22Rv1 (cell line): Measurements from ENCODE around the gene PIGZ.

Source experiments
- H3K27ac ChIP-seq: fragments of 450-650 bp; 2 replicates; pipeline ENCODE4 v1.5.1; 2017
- ZFX ChIP-seq: fragments of 450-650 bp; IDR thresholded peaks from 2 replicates; pipeline ENCODE4 v1.6.1; 2017; ENCODE audit warnings: antibody characterized with exemption, borderline replicate concordance
- TF ChIP-seq, protein P1 (sequence below): fragments of 450-650 bp; IDR thresholded peaks from 2 replicates; pipeline ENCODE4 v1.5.1; 2017; ENCODE audit warnings: mild to moderate bottlenecking

PIGZ gene

GRCh38 chr3:197000211-197000610 is 31.6 kb upstream of the PIGZ start:
- H3K27ac ChIP-seq = no peak overlapping the region
- TF ChIP-seq ZFX = no peak
- TF ChIP-seq, protein P1, sequence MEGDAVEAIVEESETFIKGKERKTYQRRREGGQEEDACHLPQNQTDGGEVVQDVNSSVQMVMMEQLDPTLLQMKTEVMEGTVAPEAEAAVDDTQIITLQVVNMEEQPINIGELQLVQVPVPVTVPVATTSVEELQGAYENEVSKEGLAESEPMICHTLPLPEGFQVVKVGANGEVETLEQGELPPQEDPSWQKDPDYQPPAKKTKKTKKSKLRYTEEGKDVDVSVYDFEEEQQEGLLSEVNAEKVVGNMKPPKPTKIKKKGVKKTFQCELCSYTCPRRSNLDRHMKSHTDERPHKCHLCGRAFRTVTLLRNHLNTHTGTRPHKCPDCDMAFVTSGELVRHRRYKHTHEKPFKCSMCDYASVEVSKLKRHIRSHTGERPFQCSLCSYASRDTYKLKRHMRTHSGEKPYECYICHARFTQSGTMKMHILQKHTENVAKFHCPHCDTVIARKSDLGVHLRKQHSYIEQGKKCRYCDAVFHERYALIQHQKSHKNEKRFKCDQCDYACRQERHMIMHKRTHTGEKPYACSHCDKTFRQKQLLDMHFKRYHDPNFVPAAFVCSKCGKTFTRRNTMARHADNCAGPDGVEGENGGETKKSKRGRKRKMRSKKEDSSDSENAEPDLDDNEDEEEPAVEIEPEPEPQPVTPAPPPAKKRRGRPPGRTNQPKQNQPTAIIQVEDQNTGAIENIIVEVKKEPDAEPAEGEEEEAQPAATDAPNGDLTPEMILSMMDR = no peak

DNA sequence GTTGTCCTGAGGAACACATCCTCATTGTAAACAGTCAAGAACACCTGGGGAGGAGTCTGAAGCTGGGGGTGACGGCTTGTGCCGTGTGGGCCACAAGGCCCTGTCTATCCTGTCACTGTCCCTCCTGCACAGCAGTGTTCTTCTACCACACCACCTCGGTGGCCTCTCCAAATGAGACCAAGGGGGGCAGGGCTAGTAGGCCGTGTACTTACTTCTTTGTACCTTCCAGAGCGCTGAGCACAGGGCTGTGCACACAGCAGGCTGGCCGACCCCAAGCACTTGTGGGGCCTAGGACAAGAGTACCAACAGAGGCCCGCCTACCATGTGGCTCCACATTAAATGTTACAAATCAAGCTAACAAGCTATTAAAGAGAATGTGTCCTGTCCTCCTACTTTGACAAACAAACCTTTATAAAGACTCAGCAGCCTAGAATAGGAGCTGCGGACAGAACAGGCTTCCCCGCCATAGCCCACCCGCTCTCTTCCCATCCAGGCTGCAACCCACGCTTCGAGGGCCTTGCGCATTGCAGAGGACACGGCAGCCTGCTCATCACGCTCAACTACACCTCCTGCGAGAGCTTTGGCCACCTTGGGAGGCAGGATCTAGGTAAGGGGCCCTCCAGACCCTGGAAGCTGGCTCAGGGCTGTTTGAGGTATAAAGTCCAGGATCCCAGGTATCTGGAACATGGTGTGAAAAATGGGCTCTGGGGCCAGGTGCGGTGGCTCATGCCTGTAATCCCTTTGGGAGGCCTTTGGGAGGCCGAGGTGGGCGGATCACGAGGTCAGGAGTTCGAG is 30.5 kb upstream of the PIGZ start:
- TF ChIP-seq, protein P1 = no peak
- TF ChIP-seq ZFX = no peak
- H3K27ac ChIP-seq = no peak overlapping the region

- no peak for TF ChIP-seq ZFX
- TF ChIP-seq, protein P1 = no peak
- no peak overlapping the region for H3K27ac ChIP-seq
Observed at GRCh38 chr3:196997311-196997710, 28.7 kb upstream of the PIGZ start.

DNA sequence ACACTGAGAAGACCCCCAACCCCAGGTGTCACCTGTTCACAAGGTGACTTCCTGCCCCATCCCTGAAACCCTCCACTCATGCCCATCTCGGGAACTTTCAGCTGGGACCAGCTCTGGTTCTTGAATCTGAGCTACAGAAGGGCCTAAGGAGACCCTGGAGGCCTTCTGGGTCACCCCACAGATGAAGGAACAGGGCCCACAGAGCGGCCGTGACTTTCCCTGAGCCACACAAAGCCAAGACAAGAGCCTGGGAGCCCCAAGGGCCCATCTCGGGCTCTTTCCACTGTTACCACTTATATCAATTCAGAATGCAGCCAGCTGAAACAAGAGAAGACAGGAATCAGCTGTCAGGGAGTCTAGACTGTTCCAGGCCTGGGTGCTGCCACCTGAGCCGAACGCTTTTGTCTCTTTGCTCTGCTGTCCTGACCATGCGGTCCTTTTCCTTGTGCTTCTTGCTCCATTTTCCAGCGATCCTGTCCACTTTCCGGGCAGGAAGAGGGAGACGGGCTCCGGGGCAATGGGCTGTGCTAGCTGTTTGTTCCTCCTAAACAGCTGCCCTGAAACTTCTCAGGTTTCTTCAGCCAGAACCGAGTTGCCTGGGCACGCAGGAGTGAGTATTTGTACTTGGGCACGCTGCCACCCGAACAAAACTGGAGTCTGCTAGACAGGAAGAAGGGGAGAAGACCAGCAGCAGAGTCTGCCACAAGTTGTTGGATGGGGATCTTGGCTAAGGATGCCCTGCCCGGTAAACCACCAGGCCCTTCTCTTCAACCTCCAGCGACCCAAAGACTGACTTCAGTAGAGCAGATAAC is 28.0 kb upstream of the PIGZ start:
- H3K27ac ChIP-seq = no peak overlapping the region
- TF ChIP-seq, protein P1 = no peak
- TF ChIP-seq ZFX = no peak

DNA sequence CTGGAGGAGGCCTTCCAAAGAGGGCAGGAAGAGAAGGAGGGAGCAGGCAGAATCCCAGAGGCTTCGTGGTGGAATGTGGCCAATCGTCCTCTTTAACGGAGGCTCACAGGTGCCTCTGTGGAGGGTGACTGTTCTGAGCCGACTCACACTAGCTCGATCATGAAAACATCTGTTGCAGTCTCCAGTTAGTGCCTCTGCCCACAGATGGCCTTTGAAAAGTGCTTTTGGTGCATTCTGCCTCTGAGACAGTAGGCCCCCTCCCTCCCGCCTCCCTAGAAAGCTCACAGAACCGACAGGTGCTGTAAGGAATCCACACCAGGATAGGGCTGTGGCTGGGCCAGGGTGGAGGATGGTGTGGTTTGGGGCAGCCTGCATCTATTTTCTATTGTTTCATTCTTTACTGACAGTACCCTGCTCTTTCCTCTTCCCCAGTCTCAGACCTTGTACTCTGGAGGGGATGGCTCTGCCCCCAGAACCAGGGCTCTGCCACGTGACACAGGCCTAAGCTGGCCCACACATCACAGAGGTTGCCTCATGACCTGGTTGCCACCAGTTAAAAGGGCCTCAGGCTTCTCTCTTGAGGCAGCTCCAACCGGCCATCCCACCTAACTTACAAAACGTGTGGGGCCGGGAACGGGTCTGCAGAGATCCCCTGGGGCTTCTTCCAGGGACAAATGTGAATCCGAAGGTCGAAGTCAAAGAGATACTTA is 27.2 kb upstream of the PIGZ start:
- no peak overlapping the region for H3K27ac ChIP-seq
- TF ChIP-seq, protein P1 = no peak
- no peak for TF ChIP-seq ZFX

GRCh38 chr3:196995027-196995426 is 26.4 kb upstream of the PIGZ start:
- H3K27ac ChIP-seq = no peak overlapping the region
- TF ChIP-seq, protein P1 = no peak
- no peak for TF ChIP-seq ZFX
